ENCODE measurements around the gene OCRL. TPM values are rescaled to one million over a fixed set of nuclear protein-coding genes. Genes with fewer than 3 reads are reported as not detected.

The OCRL gene
- total and polyA plus RNA-seq, 5 donors, result 7.0 to 14.3 (median 13.1) TPM

- Histone ChIP-seq H3K4me1 (ENCODE audit: control insufficient read depth, insufficient read depth, low read length) (no peaks in the 10 kb centered on the region), H3K27ac (ENCODE audit: low read length) (no peak overlapping the region), H3K9me3 (ENCODE audit: control insufficient read depth, low read length) (no peaks in the 10 kb centered on the region), H3K4me3 (ENCODE audit: low read length) (no peak overlapping the region), H3K27me3 (ENCODE audit: control insufficient read depth, insufficient read depth) (no peaks in the 10 kb centered on the region)
- no peak for DNase-seq
- 81% methylated on average over 3 of the region's 3 CpGs for WGBS
- intact Hi-C loops (cut with DNase I), result no loop called here
- ATAC-seq, result no peak
These were observed 19.9 kb upstream of the OCRL start for GRCh38 chrX:129520151-129520550.

DNA sequence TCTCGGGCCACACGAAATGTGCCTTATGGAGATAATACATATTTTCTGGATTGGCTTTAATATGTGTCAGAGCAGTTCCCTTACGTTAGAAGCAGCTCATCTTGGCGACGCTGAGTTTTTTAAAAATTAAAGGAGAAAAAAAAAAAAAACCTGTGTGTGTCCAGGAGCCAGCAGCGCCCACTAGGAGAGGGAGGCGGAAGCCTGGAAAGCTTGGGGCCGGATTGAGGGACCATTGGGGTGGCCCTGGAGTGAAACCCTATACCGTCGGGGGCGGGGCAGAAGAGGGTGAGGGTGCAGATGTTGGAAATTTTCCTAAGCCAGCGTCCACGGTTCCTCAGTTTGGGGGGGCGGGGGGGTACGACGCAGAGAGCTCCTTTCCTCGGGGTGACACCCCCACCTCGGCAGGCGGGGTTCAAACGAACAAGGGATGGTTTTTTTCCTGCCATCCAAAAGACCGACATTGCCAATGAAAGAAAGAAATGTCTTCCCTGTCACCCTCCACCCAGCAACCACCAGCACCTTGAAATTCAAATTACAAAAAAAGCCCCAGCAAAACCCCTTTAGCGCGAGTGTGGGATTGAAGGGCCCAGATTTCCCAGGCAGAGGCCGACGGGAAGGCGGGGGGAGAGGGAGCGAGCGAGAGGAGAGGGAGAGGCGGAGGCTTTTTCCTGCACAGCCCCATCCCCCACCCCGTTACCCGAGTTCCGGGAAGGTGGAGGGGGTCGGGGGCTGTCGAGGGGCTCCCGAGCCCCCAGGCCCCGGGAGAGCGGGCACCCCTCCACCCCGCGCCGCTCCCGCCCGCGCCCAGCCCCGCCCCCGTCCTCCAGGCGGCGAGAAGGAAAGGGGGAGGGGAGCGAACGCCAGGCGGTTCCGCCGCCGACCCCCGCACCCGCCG lies 17.6 kb upstream of the OCRL start:
- peak overlapping the region; percentile 89 for H3K4me3 ChIP-seq (ENCODE audit: low read length)
- H3K4me1 ChIP-seq (ENCODE audit: control insufficient read depth, insufficient read depth, low read length), result no peaks in the 10 kb centered on the region
- peak; percentile 83 to 85 for ATAC-seq
- H3K27ac ChIP-seq (ENCODE audit: low read length), result peak overlapping the region; percentile 85
- no peaks in the 10 kb centered on the region for H3K9me3 ChIP-seq (ENCODE audit: control insufficient read depth, low read length)
- peak; percentile 46 to 78 (median 77) for DNase-seq
- no peaks in the 10 kb centered on the region for H3K27me3 ChIP-seq (ENCODE audit: control insufficient read depth, insufficient read depth)
- under 1% methylated on average over 46 of the region's 56 CpGs for WGBS
- intact Hi-C loops (cut with DNase I), result no loop called here

DNA sequence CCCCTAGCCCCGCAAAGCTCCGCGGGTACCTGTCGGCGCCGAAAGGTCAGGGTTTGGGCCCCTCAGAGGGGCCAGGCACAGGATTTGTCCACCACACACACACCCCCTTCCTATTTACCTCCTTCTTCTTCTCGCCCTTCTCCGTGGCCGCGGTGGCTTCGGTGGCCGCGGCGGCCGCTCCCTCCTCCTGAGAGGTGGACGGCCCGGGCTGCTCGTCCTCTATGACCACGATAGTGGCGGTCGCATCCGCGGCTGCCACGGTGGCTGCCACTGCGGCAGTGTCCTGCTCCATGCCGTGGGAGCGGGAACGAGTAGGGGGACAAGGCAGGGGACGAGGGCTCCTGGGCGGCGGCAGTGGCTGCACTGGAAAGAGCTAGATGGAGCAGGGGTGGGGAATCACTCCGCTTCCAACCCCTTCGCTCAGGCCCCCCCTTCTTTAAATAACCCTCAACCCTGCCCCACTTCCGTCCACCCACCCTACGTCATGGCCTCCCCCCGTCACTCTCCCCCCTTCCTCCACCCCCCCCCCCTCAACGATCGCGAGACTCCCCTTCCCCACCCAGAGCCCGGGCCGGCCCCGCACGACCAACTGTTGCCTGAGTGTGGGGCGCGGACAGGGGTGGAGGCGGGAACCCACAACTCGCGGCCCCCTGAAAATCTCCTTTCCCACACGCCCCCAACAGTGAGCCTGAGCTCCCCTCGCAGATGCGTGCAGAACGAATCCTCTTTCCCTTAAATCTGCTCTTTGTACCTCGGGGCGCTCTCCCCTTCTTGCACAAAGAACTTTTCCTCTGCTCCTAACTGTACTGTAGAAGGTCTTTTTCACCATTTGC lies 16.8 kb upstream of the OCRL start, which contains the start of gene SMARCA1:
SMARCA1 (minus strand) TSS at position 412 of the 833 bp plus-strand sequence; CDS start at position 292, 120 bp downstream.
- peak within 1 kb of the TSS; percentile 89 for H3K4me3 ChIP-seq (ENCODE audit: low read length)
- ATAC-seq, result peak; percentile 89 to 91
- intact Hi-C loops (cut with DNase I), result no loop called here
- no peaks in the 10 kb centered on the region for H3K4me1 ChIP-seq (ENCODE audit: control insufficient read depth, insufficient read depth, low read length)
- no peaks in the 10 kb centered on the region for H3K9me3 ChIP-seq (ENCODE audit: control insufficient read depth, low read length)
- H3K27me3 ChIP-seq (ENCODE audit: control insufficient read depth, insufficient read depth), result no peaks in the 10 kb centered on the region
- DNase-seq, result peak; percentile 53 to 81 (median 75)
- peak within 1 kb of the TSS; percentile 85 for H3K27ac ChIP-seq (ENCODE audit: low read length)
- 1% methylated on average over 47 of the region's 54 CpGs for whole genome bisulfite sequencing

GRCh38 chrX:129524250-129524850 lies 15.7 kb upstream of the OCRL start:
- H3K4me3 ChIP-seq (ENCODE audit: low read length), result no peak overlapping the region
- no peak overlapping the region for H3K27ac ChIP-seq (ENCODE audit: low read length)
- DNase-seq (no peak), ATAC-seq (no peak)
- H3K9me3 ChIP-seq (ENCODE audit: control insufficient read depth, low read length), result no peaks in the 10 kb centered on the region
- WGBS, result 87% methylated on average over 3 of the region's 3 CpGs
- intact Hi-C loops (cut with DNase I), result no loop called here
- no peaks in the 10 kb centered on the region for H3K4me1 ChIP-seq (ENCODE audit: control insufficient read depth, insufficient read depth, low read length)
- H3K27me3 ChIP-seq (ENCODE audit: control insufficient read depth, insufficient read depth), result no peaks in the 10 kb centered on the region

DNA sequence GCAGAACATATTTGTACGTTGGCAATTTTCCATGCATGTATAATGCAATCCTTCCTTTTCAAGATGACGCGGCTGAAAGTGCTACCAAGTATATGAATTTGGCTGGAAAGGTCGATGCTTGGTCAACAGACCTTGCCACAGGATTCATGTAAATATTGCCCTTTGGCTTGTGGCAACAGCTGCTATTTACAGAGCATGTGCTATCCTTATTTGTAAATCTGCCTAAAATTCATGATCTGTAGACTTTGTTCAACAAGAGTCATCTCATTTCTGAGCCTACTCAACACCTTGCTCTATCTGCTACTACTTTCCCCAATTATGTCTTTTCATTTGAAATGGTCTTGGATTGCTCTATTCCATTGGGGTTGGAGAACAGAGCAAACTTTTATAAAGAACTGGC lies 14.9 kb upstream of the OCRL start:
- DNase-seq (no peak), ATAC-seq (no peak)
- Histone ChIP-seq H3K4me3 (ENCODE audit: low read length) (no peak overlapping the region), H3K27ac (ENCODE audit: low read length) (no peak overlapping the region), H3K9me3 (ENCODE audit: control insufficient read depth, low read length) (no peaks in the 10 kb centered on the region), H3K4me1 (ENCODE audit: control insufficient read depth, insufficient read depth, low read length) (no peaks in the 10 kb centered on the region), H3K27me3 (ENCODE audit: control insufficient read depth, insufficient read depth) (no peaks in the 10 kb centered on the region)
- intact Hi-C loops (cut with DNase I), result no loop called here
- 51% methylated on average over 4 of the region's 4 CpGs for WGBS

DNA sequence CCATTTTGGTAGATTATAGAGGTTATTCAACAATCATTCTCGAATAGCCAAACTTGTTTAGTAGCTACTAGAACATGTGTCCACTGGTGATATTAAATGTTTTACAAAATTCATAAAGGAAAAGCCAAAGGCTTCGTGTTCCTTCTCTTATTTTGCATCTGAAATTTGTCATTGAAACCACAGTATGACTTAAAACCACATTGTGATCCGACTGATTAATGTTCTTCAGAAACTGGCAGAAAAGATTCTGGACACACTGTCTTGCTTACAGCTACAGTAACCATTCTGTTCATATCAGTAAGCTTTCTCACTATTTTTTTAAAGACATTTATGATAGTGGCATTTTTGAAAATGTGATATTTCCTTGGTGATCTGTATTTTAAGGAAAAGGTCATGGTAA lies 14.2 kb upstream of the OCRL start:
- H3K27ac ChIP-seq (ENCODE audit: low read length), result no peak overlapping the region
- no peaks in the 10 kb centered on the region for H3K27me3 ChIP-seq (ENCODE audit: control insufficient read depth, insufficient read depth)
- intact Hi-C loops (cut with DNase I), result no loop called here
- H3K4me1 ChIP-seq (ENCODE audit: control insufficient read depth, insufficient read depth, low read length), result no peaks in the 10 kb centered on the region
- no peak for ATAC-seq
- no peak overlapping the region for H3K4me3 ChIP-seq (ENCODE audit: low read length)
- WGBS, result 64% methylated on average over 3 of the region's 3 CpGs
- no peak for DNase-seq
- H3K9me3 ChIP-seq (ENCODE audit: control insufficient read depth, low read length), result no peaks in the 10 kb centered on the region

DNA sequence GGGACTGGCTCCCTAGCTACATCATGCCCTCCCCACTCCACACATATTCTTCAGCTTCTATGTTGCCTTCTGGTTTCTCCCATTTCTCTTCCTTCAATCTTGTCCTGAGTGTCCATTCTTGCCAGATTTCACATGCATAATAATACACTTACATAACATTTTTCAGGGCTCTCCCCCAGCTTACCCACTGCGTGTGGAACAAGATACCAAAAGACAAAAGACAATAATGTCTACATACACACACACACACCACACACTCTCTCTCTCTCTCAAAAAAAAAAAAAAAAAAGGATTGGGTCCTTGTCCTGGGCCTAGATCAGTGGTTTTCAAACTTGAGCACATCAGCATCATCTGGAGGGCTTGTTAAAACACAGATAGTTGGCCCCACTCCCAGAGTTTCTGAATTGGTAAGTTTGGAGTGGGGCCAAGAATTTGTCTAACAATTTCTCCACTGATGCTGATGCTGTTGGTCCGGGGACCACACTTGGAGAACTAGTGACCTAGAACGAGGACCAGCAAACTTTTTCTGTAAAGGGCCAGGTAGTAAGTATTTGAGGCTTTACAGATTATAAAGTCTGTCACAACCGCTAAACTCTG lies 10.3 kb upstream of the OCRL start:
- ATAC-seq (no peak), DNase-seq (no peak)
- intact Hi-C loops (cut with DNase I), result no loop called here
- H3K27me3 ChIP-seq (ENCODE audit: control insufficient read depth, insufficient read depth), result no peaks in the 10 kb centered on the region
- no peaks in the 10 kb centered on the region for H3K4me1 ChIP-seq (ENCODE audit: control insufficient read depth, insufficient read depth, low read length)
- 42% methylated on average over 4 of the region's 4 CpGs for WGBS
- H3K9me3 ChIP-seq (ENCODE audit: control insufficient read depth, low read length), result no peaks in the 10 kb centered on the region
- H3K4me3 ChIP-seq (ENCODE audit: low read length), result no peak overlapping the region
- no peak overlapping the region for H3K27ac ChIP-seq (ENCODE audit: low read length)

DNA sequence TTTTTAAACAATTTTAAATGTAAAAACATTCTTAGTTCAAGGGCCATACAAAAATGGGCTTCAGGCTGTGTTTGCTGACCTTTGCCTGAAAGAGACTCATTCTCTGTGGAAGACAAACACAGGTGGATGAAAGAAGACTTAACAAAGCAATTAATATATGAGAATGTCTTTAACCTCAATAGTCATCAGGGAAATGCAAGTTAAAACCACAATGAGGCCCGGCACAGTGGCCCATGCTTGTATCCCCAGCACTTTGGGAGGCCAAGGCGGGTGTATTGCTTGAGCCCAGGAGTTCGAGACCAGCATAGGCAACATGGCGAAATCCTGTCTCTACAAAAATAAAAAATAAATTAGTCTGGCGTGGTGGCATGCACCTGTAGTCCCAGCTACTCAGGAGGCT lies 9.6 kb upstream of the OCRL start:
- Histone ChIP-seq H3K9me3 (ENCODE audit: control insufficient read depth, low read length) (no peaks in the 10 kb centered on the region), H3K27me3 (ENCODE audit: control insufficient read depth, insufficient read depth) (no peaks in the 10 kb centered on the region), H3K27ac (ENCODE audit: low read length) (no peak overlapping the region), H3K4me1 (ENCODE audit: control insufficient read depth, insufficient read depth, low read length) (no peaks in the 10 kb centered on the region), H3K4me3 (ENCODE audit: low read length) (no peak overlapping the region)
- intact Hi-C loops (cut with DNase I), result no loop called here
- DNase-seq (no peak), ATAC-seq (no peak)
- 89% methylated on average over 5 of the region's 5 CpGs for WGBS

GRCh38 chrX:129531132-129531531 lies 8.9 kb upstream of the OCRL start:
- Histone ChIP-seq H3K27me3 (ENCODE audit: control insufficient read depth, insufficient read depth) (no peaks in the 10 kb centered on the region), H3K4me1 (ENCODE audit: control insufficient read depth, insufficient read depth, low read length) (no peaks in the 10 kb centered on the region), H3K27ac (ENCODE audit: low read length) (no peak overlapping the region), H3K4me3 (ENCODE audit: low read length) (no peak overlapping the region), H3K9me3 (ENCODE audit: control insufficient read depth, low read length) (no peaks in the 10 kb centered on the region)
- intact Hi-C loops (cut with DNase I), result no loop called here
- ATAC-seq, result no peak
- 57% methylated on average over 1 of the region's 1 CpG for WGBS
- DNase-seq, result no peak

GRCh38 chrX:129534816-129535578 lies 5.1 kb upstream of the OCRL start:
- no peaks in the 10 kb centered on the region for H3K9me3 ChIP-seq (ENCODE audit: control insufficient read depth, low read length)
- no peak for DNase-seq
- H3K4me3 ChIP-seq (ENCODE audit: low read length), result no peak overlapping the region
- ATAC-seq, result no peak
- H3K27ac ChIP-seq (ENCODE audit: low read length), result no peak overlapping the region
- no peaks in the 10 kb centered on the region for H3K27me3 ChIP-seq (ENCODE audit: control insufficient read depth, insufficient read depth)
- 87% methylated on average over 4 of the region's 4 CpGs for WGBS
- intact Hi-C loops (cut with DNase I), result no loop called here
- no peaks in the 10 kb centered on the region for H3K4me1 ChIP-seq (ENCODE audit: control insufficient read depth, insufficient read depth, low read length)
